ENCODE results near the gene TUBB4A.

Gene TUBB4A

GRCh38 chr19:6453951-6454565 is 48.1 kb downstream of the TUBB4A start:
- no peak for TF ChIP-seq CTCF (conservative IDR thresholded peaks at IDR 0.05; ENCODE audit: low read depth, low read length)
- no peaks in the 10 kb centered on the region for H3K27me3 ChIP-seq (ENCODE audit: insufficient read depth, low read depth)
- no peaks in the 10 kb centered on the region for H3K79me2 ChIP-seq (ENCODE audit: insufficient read depth, low read depth)
- H4K20me1 ChIP-seq (ENCODE audit: insufficient read depth): no peaks in the 10 kb centered on the region
- peaks cover 9% of the 10 kb centered on the region for H3K4me1 ChIP-seq (ENCODE audit: low read depth, poor library complexity, severe bottlenecking)
- no peaks in the 10 kb centered on the region; the same call in 1 of the 2 replicates for H3K36me3 ChIP-seq (ENCODE audit: insufficient read depth)
- H3K9ac ChIP-seq: no peak overlapping the region
- H2AFZ ChIP-seq (ENCODE audit: low read depth): no peak overlapping the region
- H3K4me3 ChIP-seq (IDR thresholded peaks at IDR 0.05; ENCODE audit: insufficient read depth, low read depth, low read length): no peak overlapping the region
- no peak overlapping the region for H3K4me2 ChIP-seq
- H3K27ac ChIP-seq: no peak overlapping the region

GRCh38 chr19:6452899-6453298 is 49.2 kb downstream of the TUBB4A start:
- H3K9ac ChIP-seq: no peak overlapping the region
- no peaks in the 10 kb centered on the region for H3K79me2 ChIP-seq (ENCODE audit: insufficient read depth, low read depth)
- no peak overlapping the region for H3K4me2 ChIP-seq
- no peaks in the 10 kb centered on the region for H4K20me1 ChIP-seq (ENCODE audit: insufficient read depth)
- no peak overlapping the region for H3K4me3 ChIP-seq (IDR thresholded peaks at IDR 0.05; ENCODE audit: insufficient read depth, low read depth, low read length)
- no peaks in the 10 kb centered on the region for H3K27me3 ChIP-seq (ENCODE audit: insufficient read depth, low read depth)
- H3K27ac ChIP-seq: no peak overlapping the region
- H3K4me1 ChIP-seq (ENCODE audit: low read depth, poor library complexity, severe bottlenecking): no peaks in the 10 kb centered on the region
- no peaks in the 10 kb centered on the region; the same call in 1 of the 2 replicates for H3K36me3 ChIP-seq (ENCODE audit: insufficient read depth)
- no peak overlapping the region for H2AFZ ChIP-seq (ENCODE audit: low read depth)
- no peak for TF ChIP-seq CTCF (conservative IDR thresholded peaks at IDR 0.05; ENCODE audit: low read depth, low read length)

- no peaks in the 10 kb centered on the region for H3K4me1 ChIP-seq (ENCODE audit: low read depth, poor library complexity, severe bottlenecking)
- H3K79me2 ChIP-seq (ENCODE audit: insufficient read depth, low read depth): no peaks in the 10 kb centered on the region
- TF ChIP-seq CTCF (conservative IDR thresholded peaks at IDR 0.05; ENCODE audit: low read depth, low read length): no peak
- H3K4me3 ChIP-seq (IDR thresholded peaks at IDR 0.05; ENCODE audit: insufficient read depth, low read depth, low read length): no peak overlapping the region
- no peak overlapping the region for H3K27ac ChIP-seq
- H3K9ac ChIP-seq: no peak overlapping the region
- no peaks in the 10 kb centered on the region for H4K20me1 ChIP-seq (ENCODE audit: insufficient read depth)
- no peak overlapping the region for H3K4me2 ChIP-seq
- H3K27me3 ChIP-seq (ENCODE audit: insufficient read depth, low read depth): no peaks in the 10 kb centered on the region
- H2AFZ ChIP-seq (ENCODE audit: low read depth): no peak overlapping the region
- H3K36me3 ChIP-seq (ENCODE audit: insufficient read depth): no peaks in the 10 kb centered on the region; the same call in 1 of the 2 replicates
Observed at GRCh38 chr19:6452223-6452614, 49.9 kb downstream of the TUBB4A start.

- H4K20me1 ChIP-seq (ENCODE audit: insufficient read depth): no peaks in the 10 kb centered on the region
- no peak overlapping the region for H3K4me3 ChIP-seq (IDR thresholded peaks at IDR 0.05; ENCODE audit: insufficient read depth, low read depth, low read length)
- no peaks in the 10 kb centered on the region; the same call in 1 of the 2 replicates for H3K36me3 ChIP-seq (ENCODE audit: insufficient read depth)
- H3K27ac ChIP-seq: no peak overlapping the region
- no peaks in the 10 kb centered on the region for H3K27me3 ChIP-seq (ENCODE audit: insufficient read depth, low read depth)
- no peak overlapping the region for H3K9ac ChIP-seq
- no peaks in the 10 kb centered on the region for H3K79me2 ChIP-seq (ENCODE audit: insufficient read depth, low read depth)
- H3K4me1 ChIP-seq (ENCODE audit: low read depth, poor library complexity, severe bottlenecking): no peaks in the 10 kb centered on the region
- H3K4me2 ChIP-seq: no peak overlapping the region
- TF ChIP-seq CTCF (conservative IDR thresholded peaks at IDR 0.05; ENCODE audit: low read depth, low read length): no peak
- H2AFZ ChIP-seq (ENCODE audit: low read depth): no peak overlapping the region
Observed at GRCh38 chr19:6451583-6452222, 50.4 kb downstream of the TUBB4A start.
